ENCODE results near the gene NTN1. TPM values are rescaled to one million over a fixed set of nuclear protein-coding genes. Genes with fewer than 3 reads are reported as not detected.

The NTN1 gene
- total RNA-seq, 1 donor from 2014 or later = 7.8 TPM

- Histone ChIP-seq H3K4me1 (no peaks in the 10 kb centered on the region), H3K27me3 (ENCODE audit: low read depth) (peaks cover 17% of the 10 kb centered on the region), H3K4me3 (no peak overlapping the region), H3K36me3 (no peaks in the 10 kb centered on the region), H3K27ac (no peak overlapping the region), H3K9me3 (no peaks in the 10 kb centered on the region)
- intact Hi-C loops (cut with DNase I) = no loop called here
- TF ChIP-seq, protein P1, sequence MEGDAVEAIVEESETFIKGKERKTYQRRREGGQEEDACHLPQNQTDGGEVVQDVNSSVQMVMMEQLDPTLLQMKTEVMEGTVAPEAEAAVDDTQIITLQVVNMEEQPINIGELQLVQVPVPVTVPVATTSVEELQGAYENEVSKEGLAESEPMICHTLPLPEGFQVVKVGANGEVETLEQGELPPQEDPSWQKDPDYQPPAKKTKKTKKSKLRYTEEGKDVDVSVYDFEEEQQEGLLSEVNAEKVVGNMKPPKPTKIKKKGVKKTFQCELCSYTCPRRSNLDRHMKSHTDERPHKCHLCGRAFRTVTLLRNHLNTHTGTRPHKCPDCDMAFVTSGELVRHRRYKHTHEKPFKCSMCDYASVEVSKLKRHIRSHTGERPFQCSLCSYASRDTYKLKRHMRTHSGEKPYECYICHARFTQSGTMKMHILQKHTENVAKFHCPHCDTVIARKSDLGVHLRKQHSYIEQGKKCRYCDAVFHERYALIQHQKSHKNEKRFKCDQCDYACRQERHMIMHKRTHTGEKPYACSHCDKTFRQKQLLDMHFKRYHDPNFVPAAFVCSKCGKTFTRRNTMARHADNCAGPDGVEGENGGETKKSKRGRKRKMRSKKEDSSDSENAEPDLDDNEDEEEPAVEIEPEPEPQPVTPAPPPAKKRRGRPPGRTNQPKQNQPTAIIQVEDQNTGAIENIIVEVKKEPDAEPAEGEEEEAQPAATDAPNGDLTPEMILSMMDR (IDR thresholded peaks at IDR 0.05) = no peak
- ATAC-seq (no peak), DNase-seq (no peak)
These were observed 25.6 kb upstream of the NTN1 start for GRCh38 chr17:8995711-8996110.

DNA sequence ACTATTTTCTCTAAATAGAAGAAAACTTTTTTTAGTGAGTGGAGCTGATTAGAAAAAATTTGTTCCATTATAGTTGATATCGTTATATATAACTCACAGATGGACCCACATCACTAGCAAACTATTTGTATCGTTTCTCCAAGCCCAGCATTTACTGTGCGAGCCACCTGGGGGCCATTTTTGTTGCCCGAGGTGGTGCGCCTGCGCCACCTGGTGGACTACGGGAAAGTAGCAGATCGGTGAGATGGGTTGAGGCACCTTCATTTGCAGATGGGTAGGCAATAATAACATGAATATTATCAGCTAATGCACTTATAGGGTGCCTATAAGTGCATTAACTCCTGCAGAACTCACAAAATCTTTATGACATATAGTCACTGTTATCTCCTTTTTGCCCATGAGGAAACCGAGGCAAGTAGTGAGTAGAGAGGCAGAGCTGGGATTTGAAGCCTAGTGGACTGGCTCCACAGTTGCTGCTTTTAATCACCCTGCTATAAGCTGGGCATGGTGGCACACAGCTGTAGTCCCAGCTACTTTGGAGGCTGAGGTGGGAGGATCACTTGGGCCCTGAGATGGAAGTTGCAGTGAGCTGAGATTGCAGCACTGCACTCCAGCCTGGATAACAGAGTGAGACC is 23.2 kb upstream of the NTN1 start:
- Histone ChIP-seq H3K4me1 (peaks cover 5% of the 10 kb centered on the region), H3K27ac (no peak overlapping the region), H3K36me3 (no peaks in the 10 kb centered on the region), H3K27me3 (ENCODE audit: low read depth) (peaks cover 32% of the 10 kb centered on the region), H3K4me3 (no peak overlapping the region), H3K9me3 (no peaks in the 10 kb centered on the region)
- TF ChIP-seq, protein P1 (IDR thresholded peaks at IDR 0.05) = peak; percentile 87
- intact Hi-C loops (cut with DNase I) = no loop called here
- ATAC-seq (peak; percentile 63 to 71), DNase-seq (peak; percentile 81)

DNA sequence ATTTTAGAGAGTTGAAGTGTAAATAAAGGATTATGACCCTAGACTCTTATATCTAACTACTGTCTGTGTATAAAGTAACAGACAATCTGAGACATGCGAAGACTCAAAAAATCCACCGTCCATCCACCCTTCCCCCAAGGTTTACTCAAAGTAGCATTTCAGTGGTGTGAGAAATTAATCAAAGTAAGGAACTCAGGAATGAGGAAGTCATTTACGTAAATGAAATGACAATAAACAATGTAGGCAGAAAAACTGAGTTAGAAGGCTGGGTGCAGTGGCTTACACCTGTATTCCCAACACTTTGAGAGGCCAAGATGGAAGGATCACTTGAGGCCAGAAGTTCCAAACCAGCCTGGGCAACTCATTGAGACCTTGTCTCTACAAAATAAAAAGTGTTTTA is 19.8 kb upstream of the NTN1 start:
- Histone ChIP-seq H3K4me1 (peaks cover 17% of the 10 kb centered on the region), H3K27me3 (ENCODE audit: low read depth) (peaks cover 65% of the 10 kb centered on the region), H3K27ac (no peak overlapping the region), H3K36me3 (no peaks in the 10 kb centered on the region), H3K4me3 (no peak overlapping the region), H3K9me3 (no peaks in the 10 kb centered on the region)
- TF ChIP-seq, protein P1 (IDR thresholded peaks at IDR 0.05) = no peak
- ATAC-seq (no peak), DNase-seq (no peak)
- intact Hi-C loops (cut with DNase I) = no loop called here

DNA sequence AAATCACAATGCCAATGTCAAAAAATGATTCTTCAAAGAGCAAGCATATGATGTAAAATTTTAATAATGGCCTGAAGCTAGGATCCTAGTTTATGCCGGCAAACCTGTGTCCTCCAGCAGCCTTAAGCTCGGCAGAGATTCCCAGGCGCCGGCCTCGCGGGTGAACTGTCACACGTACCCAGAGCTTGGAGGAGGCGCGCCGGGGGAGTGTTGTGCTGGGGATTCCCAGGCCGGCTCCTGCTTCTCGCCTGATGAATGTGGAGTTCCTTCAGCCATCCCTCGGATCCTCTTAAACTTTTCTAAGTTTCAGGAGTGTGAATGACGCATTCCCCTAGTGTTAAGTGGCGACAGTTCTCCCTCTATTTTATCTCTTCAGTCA is 19.1 kb upstream of the NTN1 start:
- intact Hi-C loops (cut with DNase I) = no loop called here
- no peak overlapping the region for H3K4me3 ChIP-seq
- H3K9me3 ChIP-seq = no peaks in the 10 kb centered on the region
- H3K36me3 ChIP-seq = no peaks in the 10 kb centered on the region
- peaks cover 17% of the 10 kb centered on the region for H3K4me1 ChIP-seq
- no peak overlapping the region for H3K27ac ChIP-seq
- H3K27me3 ChIP-seq (ENCODE audit: low read depth) = peaks cover 71% of the 10 kb centered on the region
- TF ChIP-seq, protein P1 (IDR thresholded peaks at IDR 0.05) = no peak
- ATAC-seq (no peak), DNase-seq (no peak)

- TF ChIP-seq, protein P1 (IDR thresholded peaks at IDR 0.05) = peak; percentile 17
- Histone ChIP-seq H3K4me3 (peak overlapping the region; percentile 45), H3K27ac (no peak overlapping the region), H3K27me3 (ENCODE audit: low read depth) (peaks cover 73% of the 10 kb centered on the region), H3K4me1 (peaks cover 17% of the 10 kb centered on the region), H3K36me3 (no peaks in the 10 kb centered on the region), H3K9me3 (no peaks in the 10 kb centered on the region)
- intact Hi-C loops (cut with DNase I) = no loop called here
- ATAC-seq (peak; percentile 37 to 61), DNase-seq (no peak)
These were observed 18.5 kb upstream of the NTN1 start for GRCh38 chr17:9002606-9003354.

Data from lower lobe of right lung (tissue), 2 donors.